GM23338 (cell line): Measurements from ENCODE around the gene MYO7B. TPM values are rescaled to one million over a fixed set of nuclear protein-coding genes. Genes with fewer than 3 reads are reported as not detected.

ENCODE experiments used
- CREB1 ChIP-seq: fragments of 250-450 bp; sonication (Bioruptor Pico); IDR thresholded peaks from 2 replicates; pipeline ENCODE4 v1.5.0; 2020; ENCODE audit warnings: low read depth, mild to moderate bottlenecking, moderate library complexity
- CTCF ChIP-seq, 2 experiments: fragments of 200-600 bp in 1 of 2; sonication (generic) in 1 of 2; conservative IDR thresholded peaks; 2 replicates each; pipeline versions ENCODE4 v1.5.1 to v1.6.1; 2016 to 2017; ENCODE audit warnings: antibody characterized with exemption in 2 of 2, low read depth in 2 of 2, mild to moderate bottlenecking in 2 of 2, moderate library complexity in 1 of 2
- ETS1 ChIP-seq: IDR thresholded peaks from 2 replicates; pipeline ENCODE4 v1.6.1; 2016; ENCODE audit warnings: antibody characterized with exemption
- EZH2 ChIP-seq: fragments of 200-600 bp; sonication (generic); IDR thresholded peaks from one replicate; pipeline ENCODE4 v1.8.0; 2017; ENCODE audit warnings: antibody characterized with exemption, mild to moderate bottlenecking, low read depth; ENCODE audit not compliant: unreplicated experiment
- EZH2phosphoT487 ChIP-seq: fragments of 200-600 bp; sonication (generic); IDR thresholded peaks from one replicate; pipeline ENCODE4 v1.8.1; 2018; ENCODE audit warnings: antibody characterized with exemption; ENCODE audit not compliant: unreplicated experiment
- JUNB ChIP-seq: IDR thresholded peaks from one replicate; pipeline ENCODE4 v1.6.1; 2016; ENCODE audit warnings: antibody characterized with exemption; ENCODE audit not compliant: unreplicated experiment
- NANOG ChIP-seq: IDR thresholded peaks from 2 replicates; pipeline ENCODE4 v1.6.1; 2016; ENCODE audit warnings: antibody characterized with exemption, borderline replicate concordance
- POLR2AphosphoS5 ChIP-seq: IDR thresholded peaks from 2 replicates; pipeline ENCODE4 v1.6.1; 2016; ENCODE audit warnings: antibody characterized with exemption, low read depth
- STAT1 ChIP-seq: IDR thresholded peaks from one replicate; pipeline ENCODE4 v1.6.1; 2016; ENCODE audit warnings: antibody characterized with exemption; ENCODE audit not compliant: unreplicated experiment
- ZNF462 ChIP-seq: fragments of 250-450 bp; sonication (Bioruptor Pico); IDR thresholded peaks from 2 replicates; pipeline ENCODE4 v1.5.0; 2020; ENCODE audit warnings: mild to moderate bottlenecking, moderate library complexity
- polyA plus RNA-seq: library from polyadenylated mRNA; unstranded; fragments of >200 nt; fragmentation: Nextera tagmentation; extraction: Ambion mirVana; gene quantifications from 2 replicates; pipeline ENCODE4 v1.2.1, GENCODE V29; 2016
- total RNA-seq: library from RNA; depleted of rRNA; stranded (reverse); fragments of >200 nt; shearing (Covaris generic); gene quantifications from 2 replicates; pipeline ENCODE4 v1.2.3, GENCODE V29; 2014

MYO7B gene
- total and polyA plus RNA-seq, 2 experiments from 2014 or later, result not detected

GRCh38 chr2:127568128-127568527 is 32.6 kb downstream of the MYO7B start (continued):
- TF ChIP-seq ZNF462 (CRISPR knock-in tag) (no peak), STAT1 (no peak), CTCF (conservative IDR thresholded peaks at IDR 0.05; ENCODE audit: low read depth in 2 of 2) (no peak), ETS1 (no peak), NANOG (no peak), JUNB (no peak), EZH2phosphoT487 (no peak), CREB1 (CRISPR knock-in tag) (no peak), POLR2AphosphoS5 (no peak), EZH2 (no peak)
